ENCODE data around the gene FAM210A.
A peak's percentile ranks its signal among the peaks of the same experiment; 100 is the strongest.

The FAM210A gene

GRCh38 chr18:13726232-13726971 is at the start of gene FAM210A, which contains the start of gene RNMT:
Gene FAM210A (minus strand): TSS chr18:13726558. CDS start chr18:13682077, 44,481 bp downstream.
Gene RNMT (plus strand): TSS chr18:13726673. CDS start chr18:13731518, 4,845 bp downstream.
- TF ChIP-seq CTCF (IDR thresholded peaks at IDR 0.05; ENCODE audit: control insufficient read depth, insufficient read depth, low read depth, low read length, missing control alignments), result no peak
- DNase-seq (ENCODE audit: low read depth), result peak; percentile 81
- peak within 1 kb of the TSS; percentile 90 for H3K4me3 ChIP-seq (ENCODE audit: control insufficient read depth, low read depth, low read length)

GRCh38 chr18:13775058-13775457 is 48.7 kb upstream of the FAM210A start:
- H3K4me3 ChIP-seq (ENCODE audit: control insufficient read depth, low read depth, low read length), result no peak overlapping the region
- no peak for DNase-seq (ENCODE audit: low read depth)
- no peak for TF ChIP-seq CTCF (IDR thresholded peaks at IDR 0.05; ENCODE audit: control insufficient read depth, insufficient read depth, low read depth, low read length, missing control alignments)

GRCh38 chr18:13762690-13763439 is 36.5 kb upstream of the FAM210A start:
- H3K4me3 ChIP-seq (ENCODE audit: control insufficient read depth, low read depth, low read length), result no peak overlapping the region
- TF ChIP-seq CTCF (IDR thresholded peaks at IDR 0.05; ENCODE audit: control insufficient read depth, insufficient read depth, low read depth, low read length, missing control alignments), result no peak
- DNase-seq (ENCODE audit: low read depth), result no peak

GRCh38 chr18:13760047-13760446 is 33.7 kb upstream of the FAM210A start:
- no peak overlapping the region for H3K4me3 ChIP-seq (ENCODE audit: control insufficient read depth, low read depth, low read length)
- no peak for DNase-seq (ENCODE audit: low read depth)
- TF ChIP-seq CTCF (IDR thresholded peaks at IDR 0.05; ENCODE audit: control insufficient read depth, insufficient read depth, low read depth, low read length, missing control alignments), result no peak

GRCh38 chr18:13758622-13759021 is 32.3 kb upstream of the FAM210A start:
- no peak for DNase-seq (ENCODE audit: low read depth)
- TF ChIP-seq CTCF (IDR thresholded peaks at IDR 0.05; ENCODE audit: control insufficient read depth, insufficient read depth, low read depth, low read length, missing control alignments), result no peak
- no peak overlapping the region for H3K4me3 ChIP-seq (ENCODE audit: control insufficient read depth, low read depth, low read length)

- H3K4me3 ChIP-seq (ENCODE audit: control insufficient read depth, low read depth, low read length), result no peak overlapping the region
- no peak for TF ChIP-seq CTCF (IDR thresholded peaks at IDR 0.05; ENCODE audit: control insufficient read depth, insufficient read depth, low read depth, low read length, missing control alignments)
Measured at GRCh38 chr18:13756671-13757070, 30.3 kb upstream of the FAM210A start.

More at GRCh38 chr18:13756671-13757070, 30.3 kb upstream of the FAM210A start:
- no peak for DNase-seq (ENCODE audit: low read depth)
